ENCODE measurements around the gene TGOLN2.
"Not testable (repeated sequence)": the region's sequence is repeated elsewhere in the genome, so short reads cannot be mapped to it uniquely, and the experiment has no call there.

The TGOLN2 gene

DNA sequence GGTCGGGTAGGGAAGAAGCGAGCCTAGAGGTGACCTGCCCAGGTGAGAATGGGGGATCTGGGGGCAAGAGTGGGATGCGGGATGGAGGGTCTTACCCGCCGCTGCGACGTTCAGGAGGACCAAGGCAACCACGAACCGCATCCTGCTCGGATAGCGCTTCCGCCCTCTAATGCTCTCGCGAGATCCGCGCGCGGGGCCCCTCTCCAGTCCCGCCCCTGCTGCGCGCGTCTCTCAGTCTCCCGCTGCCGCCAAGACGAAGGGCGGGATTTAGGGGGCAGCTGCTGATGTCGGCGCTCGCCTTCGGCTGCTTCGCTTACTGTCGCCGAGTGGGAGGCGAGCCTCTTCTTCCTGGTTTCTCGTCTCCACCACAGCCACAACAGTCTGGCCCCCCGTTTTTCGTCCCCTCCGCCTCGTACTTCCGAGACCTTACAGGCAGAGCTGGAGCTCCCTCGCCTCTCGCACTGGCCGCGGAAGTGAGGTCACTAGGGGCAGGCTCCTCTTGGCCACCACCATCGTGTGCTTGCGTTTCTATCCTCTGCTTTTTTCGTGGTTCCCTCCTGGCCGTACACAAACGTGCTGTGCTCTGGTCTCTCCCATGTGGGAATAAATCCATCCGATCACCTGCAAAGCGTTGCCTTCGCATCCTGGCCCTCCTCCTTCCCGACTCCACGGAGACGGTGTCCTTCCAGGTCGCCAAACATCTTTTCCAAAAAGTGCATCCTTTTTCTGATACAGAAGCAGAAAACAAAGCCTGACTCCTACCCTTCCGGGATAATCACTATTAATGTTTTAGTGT lies at the start of gene TGOLN2:
TSS of gene TGOLN2 (minus strand) at position 168 of the 796 bp plus-strand sequence. CDS start at position 141, 27 bp downstream.
- DNase-seq, result peak; percentile 56

DNA sequence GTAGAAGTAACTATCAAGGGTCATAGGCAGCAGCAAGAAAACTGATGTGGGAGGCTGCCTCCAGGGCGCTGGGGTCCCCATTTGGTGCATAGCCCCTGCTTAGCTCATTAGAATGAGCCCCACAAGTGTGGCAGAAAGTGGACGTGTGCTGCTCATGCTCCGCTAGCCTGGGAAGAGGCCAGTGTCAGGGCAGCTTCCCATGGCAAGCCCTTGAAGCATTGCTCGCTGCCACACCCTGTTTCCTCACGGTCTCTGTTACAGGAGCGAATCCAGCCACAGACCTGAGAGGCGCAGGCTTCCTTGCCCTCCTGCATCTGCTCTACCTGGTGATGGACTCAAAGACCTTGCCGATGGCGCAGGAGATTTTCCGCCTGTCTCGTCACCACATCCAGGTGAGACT lies 49.3 kb upstream of the TGOLN2 start:
- DNase-seq, result no peak

DNA sequence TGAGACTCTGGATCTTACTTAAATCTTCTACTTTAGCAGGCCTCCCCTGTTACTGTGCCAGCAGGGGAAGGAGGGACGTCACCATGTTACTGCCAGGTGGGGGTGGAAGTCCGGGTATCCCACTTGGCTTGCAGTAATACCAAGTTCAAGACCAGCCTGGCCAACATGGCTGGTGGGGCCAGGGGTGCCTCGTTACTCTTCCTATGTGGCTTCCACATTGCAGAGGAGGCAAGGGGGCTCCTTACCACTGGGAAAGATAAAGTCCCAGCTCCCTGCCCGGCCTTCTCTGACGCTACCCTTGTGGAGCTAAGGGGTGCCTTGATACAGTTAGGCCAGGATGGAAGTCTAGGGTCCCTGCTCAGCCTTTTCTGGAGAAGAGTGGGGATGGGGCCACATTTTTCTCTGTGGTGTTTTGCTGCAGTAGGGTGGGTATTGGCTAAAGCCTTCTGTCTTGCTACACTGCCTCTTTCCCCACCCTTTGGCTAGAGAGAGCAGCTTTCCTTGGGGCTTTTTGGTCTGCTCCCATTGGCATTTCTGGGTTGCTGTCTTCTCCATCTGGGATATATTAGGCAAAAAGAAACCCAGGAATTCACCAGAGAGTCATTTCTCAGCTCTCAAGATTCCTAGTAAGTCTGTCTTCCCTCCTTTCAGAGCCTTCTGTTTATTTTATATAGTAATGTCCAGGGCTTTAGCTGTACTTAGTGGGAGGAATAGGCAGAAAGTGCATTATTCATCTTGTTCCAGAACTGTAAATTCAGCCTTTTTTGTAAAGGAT lies 48.7 kb upstream of the TGOLN2 start:
- DNase-seq, result no peak

DNA sequence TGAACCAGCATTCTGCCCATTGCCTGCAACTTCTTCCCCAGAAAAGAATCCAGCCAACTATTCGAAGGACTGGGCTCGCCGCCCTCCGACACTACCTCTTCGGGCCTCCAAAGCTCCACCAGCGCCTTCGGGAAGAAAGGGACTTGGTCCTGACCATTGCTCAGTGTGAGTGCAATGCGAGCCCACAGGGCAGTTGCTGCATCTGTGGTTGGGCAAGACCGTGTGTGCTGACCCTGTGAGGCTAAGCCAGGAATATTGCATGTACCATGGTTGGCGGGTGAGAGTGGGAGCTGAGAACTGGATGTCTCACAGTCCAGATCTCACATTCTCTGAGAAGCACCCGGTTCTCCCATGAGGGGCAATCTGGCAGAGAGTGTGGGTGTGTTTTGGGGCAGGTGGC lies 43.3 kb upstream of the TGOLN2 start:
- DNase-seq, result no peak

DNA sequence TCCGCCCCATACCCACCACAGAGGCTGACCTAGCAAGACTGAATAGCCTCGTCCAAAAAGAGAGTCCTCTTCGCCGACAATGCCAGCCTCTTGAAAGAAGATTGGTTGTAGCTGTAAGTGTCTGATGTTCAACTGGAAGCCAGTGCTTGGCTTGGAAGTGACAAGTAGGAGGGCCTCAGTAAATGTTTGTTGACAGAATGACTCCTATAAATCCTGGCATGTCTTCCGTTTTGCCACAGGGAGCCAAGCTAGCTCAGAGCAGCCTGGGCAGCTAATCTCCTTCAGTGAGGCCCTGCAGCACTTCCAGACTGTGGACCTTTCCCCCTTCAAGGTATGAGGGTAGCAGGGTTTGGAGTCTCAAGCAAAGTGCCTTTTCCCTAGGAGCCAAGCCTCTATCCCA lies 41.7 kb upstream of the TGOLN2 start:
- DNase-seq, result no peak

DNA sequence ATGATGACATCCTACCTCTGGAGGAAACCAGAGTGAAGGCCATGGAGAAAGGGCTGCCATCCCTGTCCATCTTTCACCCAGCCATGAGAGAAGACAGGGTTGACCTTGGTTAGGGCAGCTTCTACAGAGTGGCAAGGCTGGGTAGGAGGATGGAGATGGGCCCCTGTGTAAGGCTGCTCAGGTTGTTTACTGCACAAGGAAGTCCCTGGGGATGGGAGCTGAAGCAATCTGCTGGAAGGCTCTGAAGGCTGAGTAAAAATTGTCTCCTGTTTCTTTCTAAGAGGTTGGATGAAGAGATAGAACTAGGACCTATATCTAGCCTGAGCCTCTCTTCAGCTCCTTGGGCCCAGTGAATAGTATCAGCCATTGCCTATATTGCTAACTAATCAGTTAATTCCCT lies 41.1 kb upstream of the TGOLN2 start:
- DNase-seq, result no peak

DNA sequence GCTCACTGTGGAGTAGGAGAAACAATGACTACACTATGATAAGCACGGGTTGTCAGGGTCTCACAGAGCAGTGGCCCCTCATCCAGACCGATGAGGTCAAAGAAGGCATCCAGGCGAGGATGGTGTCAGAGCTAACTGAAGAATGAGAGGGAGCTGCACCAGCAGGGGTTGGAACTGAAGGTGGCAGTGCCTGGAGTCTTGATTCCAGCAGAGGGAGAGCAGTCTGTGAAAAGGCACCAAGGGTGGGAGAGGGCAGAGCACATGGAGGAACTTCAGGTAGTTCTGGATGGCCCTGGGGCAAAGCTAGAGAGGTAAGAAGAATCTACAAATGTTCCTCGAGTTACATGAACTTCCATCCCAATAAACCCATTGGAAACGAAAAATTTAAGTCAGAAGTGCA lies 39.4 kb upstream of the TGOLN2 start:
- DNase-seq, result no peak

DNA sequence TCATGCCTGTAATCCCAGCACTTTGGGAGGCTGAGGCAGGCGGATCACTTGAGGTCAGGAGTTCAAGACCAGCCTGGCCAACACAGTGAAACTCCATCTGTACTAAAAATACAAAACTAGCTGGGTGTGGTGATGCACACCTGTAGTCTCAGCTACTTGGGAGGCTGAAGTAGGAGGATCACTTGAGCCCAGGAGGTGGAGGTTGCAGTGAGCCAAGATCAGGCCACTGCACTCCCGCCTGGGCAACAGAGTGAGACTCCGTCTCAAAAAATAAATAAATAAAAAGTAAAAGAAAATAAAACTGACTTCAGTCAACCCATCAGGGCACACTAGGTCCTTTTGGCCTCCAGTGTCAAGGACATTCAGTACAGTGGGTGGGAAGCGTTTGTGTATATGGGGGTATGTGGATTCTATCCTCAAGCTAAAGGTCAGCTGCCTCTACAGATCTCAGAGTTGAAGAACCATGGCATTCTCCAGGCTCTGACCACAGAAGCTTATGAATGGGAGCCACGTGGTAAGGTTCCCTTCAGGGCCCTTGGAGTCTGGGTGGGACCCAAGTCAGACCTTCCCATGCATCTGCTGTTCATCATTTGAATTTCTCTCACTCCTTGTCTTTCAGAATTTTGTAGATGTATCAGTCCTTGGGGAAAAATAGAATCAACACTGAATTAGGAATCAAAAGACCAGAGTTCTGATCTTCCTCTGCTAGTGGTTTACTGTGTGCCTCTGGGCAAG lies 35.0 kb upstream of the TGOLN2 start:
- not testable (repeated sequence) for DNase-seq

DNA sequence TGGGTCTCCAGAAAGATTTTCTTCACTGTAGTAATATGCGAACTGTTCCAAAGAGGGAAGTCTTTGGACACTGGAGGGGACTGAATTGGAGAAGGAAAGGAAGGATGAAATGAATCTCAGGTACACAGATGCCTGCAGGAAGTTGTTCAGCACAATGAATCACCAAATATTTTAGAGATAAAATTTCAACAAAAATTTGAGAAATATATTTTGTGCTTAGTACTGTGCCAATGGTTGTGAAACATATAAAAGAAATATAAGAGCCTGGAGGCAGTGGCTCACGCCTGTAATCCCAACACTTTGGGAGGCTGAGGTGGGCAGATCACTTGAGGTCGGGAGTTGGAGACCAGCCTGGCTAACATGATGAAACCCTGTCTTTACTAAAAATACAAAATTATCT lies 29.9 kb upstream of the TGOLN2 start:
- no peak for DNase-seq

DNA sequence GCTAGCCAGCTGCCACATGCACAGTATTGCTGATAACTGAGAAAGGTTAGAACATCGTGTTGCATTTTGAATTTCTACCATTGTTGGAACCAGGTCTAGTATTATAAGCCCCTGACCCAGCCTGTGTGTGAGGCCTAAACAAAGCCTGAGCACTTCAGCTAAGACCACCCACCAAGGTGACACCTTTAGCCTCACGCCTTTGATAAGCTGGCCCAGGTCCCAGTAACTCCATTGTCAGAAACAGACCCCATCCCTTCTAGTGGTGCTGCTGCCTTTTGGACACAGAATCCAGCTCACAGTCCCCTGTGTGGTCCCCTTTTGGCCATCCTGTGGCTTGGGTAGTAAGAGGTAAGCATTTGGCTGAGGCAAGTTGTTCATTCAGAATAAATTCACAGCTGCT lies 28.4 kb upstream of the TGOLN2 start:
- DNase-seq, result no peak

DNA sequence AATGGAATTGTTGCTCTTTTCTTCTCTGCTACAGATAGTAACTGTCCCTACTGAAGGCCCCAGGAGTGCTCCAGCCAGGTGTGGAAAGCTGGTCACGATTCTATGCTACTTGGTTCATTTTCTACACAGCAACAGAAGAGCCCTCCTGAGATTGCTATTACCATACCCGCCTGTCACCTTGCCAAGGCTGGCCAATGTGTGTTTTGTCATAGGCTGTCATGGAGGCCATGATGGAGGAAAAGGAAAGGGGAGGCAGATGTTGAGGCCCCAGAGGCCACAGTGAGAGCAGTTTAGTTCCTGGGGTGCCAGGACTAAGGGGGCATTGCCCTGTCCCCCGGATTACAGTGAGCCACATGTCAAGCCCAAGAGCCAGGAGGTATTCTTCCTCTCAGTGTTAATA lies 27.7 kb upstream of the TGOLN2 start:
- no peak for DNase-seq

DNA sequence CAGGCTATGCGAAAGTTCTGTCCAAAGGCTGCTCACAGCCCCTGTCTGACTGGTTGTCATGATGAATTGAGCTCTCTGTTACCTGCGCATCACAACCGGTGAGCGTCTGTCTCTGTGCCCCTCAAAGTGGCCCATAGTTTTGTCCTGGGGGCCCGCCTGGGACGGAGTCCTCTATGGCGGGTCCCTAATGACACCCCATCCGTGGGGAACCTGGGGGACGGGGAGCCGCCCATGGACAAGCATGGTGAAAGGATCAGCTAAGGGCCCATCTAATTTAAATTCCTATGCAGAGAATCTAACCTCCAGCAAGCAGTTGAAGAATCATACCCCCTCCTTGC lies 27.3 kb upstream of the TGOLN2 start:
- no peak for DNase-seq

DNA sequence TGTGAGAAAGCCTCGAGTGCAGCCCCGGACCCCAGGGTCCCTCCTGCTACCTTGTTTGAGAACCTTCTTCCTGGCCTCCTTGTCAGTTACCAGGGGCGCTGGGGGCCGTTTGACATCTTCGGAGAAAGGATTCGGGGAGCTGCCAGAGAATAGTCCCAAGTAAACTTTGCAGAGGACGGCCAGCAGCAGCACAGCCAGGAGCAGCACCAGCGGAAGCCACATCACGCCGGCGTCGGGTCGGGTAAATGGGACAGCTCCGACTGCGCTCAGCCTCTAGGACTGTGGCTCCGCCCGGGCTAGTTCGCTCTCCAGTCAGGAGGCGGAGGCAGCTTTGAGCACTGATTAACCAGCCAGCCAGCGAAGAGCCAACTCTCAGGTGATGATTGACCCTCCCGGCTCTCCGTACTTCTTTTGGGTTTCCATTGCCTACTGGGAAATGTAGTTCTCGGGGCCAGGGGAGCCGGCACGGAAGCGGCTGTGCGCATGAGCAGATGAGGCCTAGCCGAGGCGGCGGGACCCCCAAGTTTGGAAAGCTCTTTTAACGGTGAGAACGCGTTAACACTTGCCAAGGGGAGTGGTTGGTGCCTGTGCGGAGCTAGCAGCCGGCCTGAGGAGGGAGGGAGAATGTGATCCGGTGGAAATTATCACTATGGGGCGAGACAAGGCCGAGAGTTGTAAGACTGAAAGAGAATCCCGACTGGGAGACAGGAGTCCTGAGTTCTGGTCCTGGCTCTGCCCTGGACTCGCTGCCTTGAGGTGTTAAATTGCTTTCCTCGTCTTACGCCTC lies 26.7 kb upstream of the TGOLN2 start, which contains the start of the genes ELMOD3 and RETSAT:
TSS of gene ELMOD3 (plus strand) at position 484 of the 787 bp plus-strand sequence. CDS start 2,430 bp downstream, outside the sequence.
TSS of gene RETSAT (minus strand) at position 243 of the 787 bp plus-strand sequence. CDS start at position 222, 21 bp downstream.
- peak; percentile 99 for DNase-seq

DNA sequence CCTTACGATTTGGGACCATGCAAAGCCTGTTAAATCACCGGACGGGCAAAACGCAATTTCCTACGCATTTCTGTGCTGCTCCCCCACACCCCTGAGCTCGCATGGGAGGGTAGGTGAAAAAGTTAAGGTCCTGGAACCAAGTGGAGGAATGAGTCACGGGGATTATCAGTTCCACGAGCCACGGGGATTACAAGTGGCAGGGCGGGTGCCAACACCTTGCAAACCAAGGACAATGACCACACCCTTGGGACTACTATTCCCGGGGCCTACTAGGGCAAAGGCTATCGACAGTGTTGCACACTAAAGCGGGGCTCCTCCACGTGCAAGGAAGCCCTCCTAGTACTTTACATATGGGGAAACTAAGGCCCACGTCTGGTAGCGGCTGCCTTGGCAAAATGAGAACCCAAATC lies 26.1 kb upstream of the TGOLN2 start:
- DNase-seq, result no peak

DNA sequence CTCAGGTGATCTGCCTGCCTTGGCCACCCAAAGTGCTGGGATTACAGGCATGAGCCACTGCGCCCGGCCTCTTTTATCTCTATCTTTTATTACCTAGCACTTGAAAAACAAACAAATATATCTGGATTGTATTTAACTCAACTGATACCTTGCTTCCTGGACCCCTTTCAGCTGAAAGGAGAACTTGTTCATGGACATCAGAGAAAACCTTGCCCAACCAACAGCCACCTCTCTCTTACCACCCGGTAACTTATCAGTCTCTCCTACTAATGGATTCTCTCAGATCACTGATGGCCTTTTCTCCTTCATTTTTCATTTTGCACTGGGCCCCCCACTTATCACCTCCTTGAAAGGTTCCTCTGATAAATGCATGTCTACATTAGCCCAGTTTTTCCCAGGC lies 19.8 kb upstream of the TGOLN2 start:
- no peak for DNase-seq

DNA sequence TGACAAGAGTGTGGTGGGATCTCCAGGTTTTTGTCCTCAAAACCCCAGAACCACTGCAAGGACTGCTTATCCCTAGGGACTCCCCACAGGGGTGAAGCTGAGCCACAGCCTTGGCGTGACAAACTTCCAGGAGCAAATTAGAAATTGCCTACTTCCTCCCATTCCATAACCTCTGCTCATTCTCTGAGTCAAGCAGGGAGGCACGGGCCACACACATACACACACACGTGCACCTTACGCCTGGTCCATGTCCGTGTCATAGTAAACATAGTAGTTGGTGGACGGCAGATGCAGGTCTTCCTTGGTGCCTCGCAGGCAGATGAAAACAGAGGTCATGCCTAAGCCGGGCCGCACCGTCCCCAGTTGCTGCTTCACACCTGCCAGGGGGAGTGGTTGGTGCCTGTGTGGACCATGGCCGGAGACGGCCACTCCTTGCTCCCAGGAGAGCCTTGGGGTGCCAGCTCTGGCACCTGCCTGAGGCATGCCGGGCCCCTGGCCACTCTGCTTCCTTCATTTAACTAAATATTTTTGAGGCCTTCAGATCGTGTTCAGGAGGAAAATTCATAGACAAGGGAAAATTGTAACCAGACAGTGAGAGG lies 16.7 kb upstream of the TGOLN2 start:
- DNase-seq, result no peak

DNA sequence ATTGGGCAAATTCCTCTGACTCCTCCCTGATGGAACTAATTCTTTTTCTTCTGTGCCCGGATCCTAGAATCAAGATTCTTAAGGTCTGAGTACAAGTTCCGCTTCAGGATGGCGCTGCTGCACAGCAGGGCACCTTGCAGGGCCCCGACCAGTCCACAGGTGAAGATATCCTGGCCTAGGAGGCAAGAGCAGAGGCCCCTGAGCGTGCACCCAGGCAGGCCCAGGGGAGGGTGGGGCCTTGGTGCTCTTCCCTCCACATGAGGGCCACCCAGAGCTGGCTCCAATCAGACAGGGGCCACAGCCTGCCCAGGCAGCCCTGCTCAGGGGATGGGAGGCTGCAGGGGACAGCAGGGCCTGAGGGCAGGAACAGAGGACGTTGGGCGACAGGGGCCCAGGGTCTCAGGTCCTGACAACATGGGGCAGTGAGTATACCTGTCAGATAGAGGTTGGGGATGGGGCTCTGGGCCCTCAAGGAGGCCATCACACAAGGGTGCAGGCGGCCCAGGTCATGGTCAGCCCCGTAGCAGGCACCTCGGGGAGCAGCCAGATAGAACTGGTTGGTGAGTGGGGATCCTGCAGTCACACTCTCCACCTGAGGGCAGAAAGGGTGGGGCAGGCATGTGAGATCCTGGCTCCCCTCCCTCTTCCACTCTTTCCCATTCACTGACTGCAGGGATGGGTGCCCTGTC lies 15.6 kb upstream of the TGOLN2 start:
- DNase-seq, result not testable (repeated sequence)

DNA sequence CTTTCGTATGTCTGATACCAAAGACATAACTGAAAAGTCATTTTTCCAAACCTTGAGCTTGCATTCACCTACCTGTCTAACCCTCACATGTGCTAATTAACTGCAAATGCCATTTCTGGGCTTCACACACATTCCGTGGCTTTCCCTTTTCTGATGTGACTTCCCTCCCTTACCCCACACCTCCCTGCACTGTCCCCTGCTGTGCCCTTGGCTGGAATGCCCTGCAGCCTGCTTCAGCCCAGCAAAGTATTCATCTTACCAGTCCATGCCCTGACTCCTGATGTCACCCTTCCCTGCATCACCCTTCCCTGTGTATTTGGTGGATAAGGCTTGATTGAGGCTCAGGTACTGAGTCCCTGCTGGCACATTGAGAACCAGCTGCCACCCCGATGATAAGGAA lies 14.4 kb upstream of the TGOLN2 start:
- DNase-seq, result no peak

DNA sequence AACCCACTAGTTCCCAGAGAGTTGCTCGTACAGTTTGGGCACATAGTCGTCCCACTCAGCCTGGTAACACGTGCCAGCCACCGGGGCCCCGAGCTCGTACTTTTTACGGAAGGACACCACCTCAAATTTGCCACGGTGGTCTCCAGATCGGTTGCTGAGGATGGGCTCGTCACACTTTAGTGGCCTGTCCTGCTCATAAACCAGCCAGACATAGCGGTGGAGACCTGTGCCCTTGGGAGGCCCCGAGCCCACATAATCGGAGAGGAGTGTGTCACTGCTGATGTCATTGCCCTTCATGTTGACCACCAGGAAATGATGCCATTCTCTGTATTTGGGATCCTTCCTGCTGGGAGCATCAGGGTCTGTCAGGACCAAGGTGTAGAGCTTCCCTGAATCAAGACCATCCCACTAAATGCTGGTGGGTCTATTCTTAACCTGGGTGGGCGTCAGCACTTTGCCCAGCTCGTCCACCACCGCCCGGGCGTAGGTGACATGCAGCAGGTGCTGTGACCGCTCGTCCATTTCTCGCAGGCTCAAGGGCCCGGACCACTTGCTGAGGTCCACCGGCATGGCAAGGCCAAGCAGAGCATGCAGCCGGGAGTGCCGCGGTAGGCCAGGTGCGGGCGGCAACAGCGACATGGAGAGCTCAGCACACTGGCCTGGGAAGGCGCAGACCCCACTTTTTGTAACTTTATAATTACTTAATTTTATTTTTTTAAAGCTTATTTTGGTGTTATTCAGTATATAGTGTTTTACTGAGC lies 13.7 kb upstream of the TGOLN2 start:
- DNase-seq, result no peak

DNA sequence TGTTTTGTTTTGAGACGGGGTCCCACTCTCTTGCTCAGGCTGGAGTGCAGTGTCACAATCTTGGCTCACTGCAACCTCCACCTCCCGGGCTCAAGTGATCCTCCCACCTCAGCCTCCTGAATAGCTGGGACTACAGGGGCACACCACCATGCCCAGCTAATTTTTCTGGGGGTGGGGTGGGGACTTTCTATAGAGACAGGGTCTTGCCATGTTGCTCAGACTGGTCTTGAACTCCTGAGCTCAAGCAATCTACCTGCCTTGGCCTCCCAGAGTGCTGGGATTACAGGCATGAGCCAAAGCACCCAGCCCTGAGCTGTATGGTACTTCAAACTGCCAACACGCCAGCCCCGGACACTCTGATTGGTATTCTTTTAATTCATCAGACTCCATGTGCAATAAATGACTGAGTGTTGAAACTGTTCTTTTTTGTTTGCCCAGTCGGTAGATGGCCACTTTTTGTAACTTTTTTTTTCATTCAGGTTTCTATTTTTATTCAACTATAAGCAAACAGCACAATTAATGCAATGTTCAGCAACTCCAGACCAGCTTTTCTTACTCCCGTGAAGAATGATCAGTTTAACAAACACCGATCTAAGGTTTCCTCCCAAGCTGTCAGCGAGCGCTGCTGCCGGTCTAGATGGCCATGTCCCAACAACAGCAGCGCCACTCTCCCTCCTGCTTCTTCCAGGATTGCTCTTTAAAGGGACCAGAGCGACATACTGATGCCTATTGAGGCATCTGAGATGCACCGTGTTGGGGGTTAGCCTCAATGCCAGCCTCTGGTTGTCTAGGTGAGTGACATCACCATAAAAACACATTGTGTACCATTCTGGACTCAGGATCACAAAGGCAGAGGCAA lies 12.5 kb upstream of the TGOLN2 start:
- DNase-seq, result no peak
